ENCODE results near the gene KLF2. TPM values are rescaled to one million over a fixed set of nuclear protein-coding genes. Genes with fewer than 3 reads are reported as not detected.

Gene KLF2
- total RNA-seq, 3 donors from 2014 or later (not counting 1 experiment from before 2014, with no cell fraction given): 246 to 645 (median 377) TPM

GRCh38 chr19:16308081-16308480 is 16.5 kb upstream of the KLF2 start:
- no peaks in the 10 kb centered on the region for H3K4me1 ChIP-seq (ENCODE audit: control insufficient read depth, insufficient read depth, low read length)
- H3K9me3 ChIP-seq (ENCODE audit: control insufficient read depth, insufficient read depth, low read length): no peaks in the 10 kb centered on the region
- Mint-ChIP-seq H3K9me3 (no peaks in the 10 kb centered on the region), H3K36me3 (no peaks in the 10 kb centered on the region), H3K4me3 (no peak overlapping the region), H3K27ac (no peak overlapping the region), H3K27me3 (ENCODE audit: low read depth in 2 of 2) (no peaks in the 10 kb centered on the region), H3K4me1 (no peaks in the 10 kb centered on the region)
- H3K4me3 ChIP-seq (ENCODE audit: low read length): no peak overlapping the region
- H3K27me3 ChIP-seq (ENCODE audit: control insufficient read depth, insufficient read depth, low read length): no peaks in the 10 kb centered on the region
- WGBS (ENCODE audit: insufficient coverage): over 99% methylated on average over 5 of the region's 5 CpGs
- TF ChIP-seq CTCF (IDR thresholded peaks at IDR 0.05): no peak
- no peaks in the 10 kb centered on the region for H3K36me3 ChIP-seq (ENCODE audit: control insufficient read depth, insufficient read depth, low read length)
- DNase-seq (no peak), ATAC-seq (no peak)
- intact Hi-C loops (cut with micrococcal nuclease): no loop called here
- no peak overlapping the region for H3K27ac ChIP-seq (ENCODE audit: low read length)

GRCh38 chr19:16309643-16310042 is 15.0 kb upstream of the KLF2 start:
- Histone ChIP-seq H3K27me3 (ENCODE audit: control insufficient read depth, insufficient read depth, low read length) (no peaks in the 10 kb centered on the region), H3K4me3 (ENCODE audit: low read length) (no peak overlapping the region), H3K27ac (ENCODE audit: low read length) (no peak overlapping the region), H3K9me3 (ENCODE audit: control insufficient read depth, insufficient read depth, low read length) (no peaks in the 10 kb centered on the region), H3K36me3 (ENCODE audit: control insufficient read depth, insufficient read depth, low read length) (no peaks in the 10 kb centered on the region), H3K4me1 (ENCODE audit: control insufficient read depth, insufficient read depth, low read length) (no peaks in the 10 kb centered on the region)
- 83% methylated on average over 3 of the region's 3 CpGs for WGBS (ENCODE audit: insufficient coverage)
- Mint-ChIP-seq H3K27me3 (ENCODE audit: low read depth in 2 of 2) (no peaks in the 10 kb centered on the region), H3K4me3 (no peak overlapping the region), H3K4me1 (no peaks in the 10 kb centered on the region), H3K27ac (no peak overlapping the region), H3K36me3 (no peaks in the 10 kb centered on the region), H3K9me3 (no peaks in the 10 kb centered on the region)
- DNase-seq (no peak), ATAC-seq (no peak)
- no peak for TF ChIP-seq CTCF (IDR thresholded peaks at IDR 0.05)
- intact Hi-C loops (cut with micrococcal nuclease): loop anchor here (10.0 kb wide), 1 partner anchor 45 kb away; no protein-coding TSS in a partner anchor

- no peak for TF ChIP-seq CTCF (IDR thresholded peaks at IDR 0.05)
- intact Hi-C loops (cut with micrococcal nuclease): loop anchor here (10.0 kb wide), 1 partner anchor 51 kb away; no protein-coding TSS in a partner anchor
- Histone ChIP-seq H3K4me1 (ENCODE audit: control insufficient read depth, insufficient read depth, low read length) (peaks cover 9% of the 10 kb centered on the region), H3K36me3 (ENCODE audit: control insufficient read depth, insufficient read depth, low read length) (no peaks in the 10 kb centered on the region), H3K27me3 (ENCODE audit: control insufficient read depth, insufficient read depth, low read length) (no peaks in the 10 kb centered on the region), H3K4me3 (ENCODE audit: low read length) (no peak overlapping the region), H3K27ac (ENCODE audit: low read length) (no peak overlapping the region), H3K9me3 (ENCODE audit: control insufficient read depth, insufficient read depth, low read length) (no peaks in the 10 kb centered on the region)
- Mint-ChIP-seq H3K36me3 (no peaks in the 10 kb centered on the region), H3K27me3 (ENCODE audit: low read depth in 2 of 2) (peaks cover 5 to 11% of the 10 kb centered on the region in 2 donors), H3K9me3 (no peaks in the 10 kb centered on the region), H3K4me1 (peaks cover 0 to 5% of the 10 kb centered on the region in 2 donors), H3K4me3 (no peak overlapping the region), H3K27ac (no peak overlapping the region)
- WGBS (ENCODE audit: insufficient coverage): 94% methylated on average over 13 of the region's 13 CpGs
- ATAC-seq (peak in 1 of 3 donors; percentile 73), DNase-seq (no peak)
Observed at GRCh38 chr19:16315825-16316505, 8.7 kb upstream of the KLF2 start.

- 74% methylated on average over 3 of the region's 3 CpGs for WGBS (ENCODE audit: insufficient coverage)
- H3K9me3 ChIP-seq (ENCODE audit: control insufficient read depth, insufficient read depth, low read length): no peaks in the 10 kb centered on the region
- TF ChIP-seq CTCF (IDR thresholded peaks at IDR 0.05): no peak
Observed at GRCh38 chr19:16316506-16316882, 8.1 kb upstream of the KLF2 start.

More at GRCh38 chr19:16316506-16316882, 8.1 kb upstream of the KLF2 start:
- H3K36me3 ChIP-seq (ENCODE audit: control insufficient read depth, insufficient read depth, low read length): no peaks in the 10 kb centered on the region
- Mint-ChIP-seq H3K27me3 (ENCODE audit: low read depth in 2 of 2) (peaks cover 5 to 11% of the 10 kb centered on the region in 2 donors), H3K27ac (no peak overlapping the region), H3K9me3 (no peaks in the 10 kb centered on the region), H3K36me3 (no peaks in the 10 kb centered on the region), H3K4me3 (no peak overlapping the region), H3K4me1 (peaks cover under 1 to 5% of the 10 kb centered on the region in 2 donors)
- intact Hi-C loops (cut with micrococcal nuclease): loop anchor here (10.0 kb wide), 1 partner anchor 52 kb away; no protein-coding TSS in a partner anchor
- no peaks in the 10 kb centered on the region for H3K27me3 ChIP-seq (ENCODE audit: control insufficient read depth, insufficient read depth, low read length)
- ATAC-seq (no peak), DNase-seq (no peak)
- no peak overlapping the region for H3K4me3 ChIP-seq (ENCODE audit: low read length)
- H3K4me1 ChIP-seq (ENCODE audit: control insufficient read depth, insufficient read depth, low read length): peaks cover 9% of the 10 kb centered on the region
- no peak overlapping the region for H3K27ac ChIP-seq (ENCODE audit: low read length)

All from natural killer cell (primary cell).